UCSD-AML1 (cell line): ENCODE measurements around the gene AHRR.

Experiments
- DNase-seq: peaks from one replicate; lab custom pipeline; 2025; ENCODE audit not compliant: unreplicated experiment; lab: John Stamatoyannopoulos, UW

The AHRR gene

GRCh38 chr5:344668-345067 is 23.2 kb downstream of the AHRR start:
- no peak for DNase-seq

DNA sequence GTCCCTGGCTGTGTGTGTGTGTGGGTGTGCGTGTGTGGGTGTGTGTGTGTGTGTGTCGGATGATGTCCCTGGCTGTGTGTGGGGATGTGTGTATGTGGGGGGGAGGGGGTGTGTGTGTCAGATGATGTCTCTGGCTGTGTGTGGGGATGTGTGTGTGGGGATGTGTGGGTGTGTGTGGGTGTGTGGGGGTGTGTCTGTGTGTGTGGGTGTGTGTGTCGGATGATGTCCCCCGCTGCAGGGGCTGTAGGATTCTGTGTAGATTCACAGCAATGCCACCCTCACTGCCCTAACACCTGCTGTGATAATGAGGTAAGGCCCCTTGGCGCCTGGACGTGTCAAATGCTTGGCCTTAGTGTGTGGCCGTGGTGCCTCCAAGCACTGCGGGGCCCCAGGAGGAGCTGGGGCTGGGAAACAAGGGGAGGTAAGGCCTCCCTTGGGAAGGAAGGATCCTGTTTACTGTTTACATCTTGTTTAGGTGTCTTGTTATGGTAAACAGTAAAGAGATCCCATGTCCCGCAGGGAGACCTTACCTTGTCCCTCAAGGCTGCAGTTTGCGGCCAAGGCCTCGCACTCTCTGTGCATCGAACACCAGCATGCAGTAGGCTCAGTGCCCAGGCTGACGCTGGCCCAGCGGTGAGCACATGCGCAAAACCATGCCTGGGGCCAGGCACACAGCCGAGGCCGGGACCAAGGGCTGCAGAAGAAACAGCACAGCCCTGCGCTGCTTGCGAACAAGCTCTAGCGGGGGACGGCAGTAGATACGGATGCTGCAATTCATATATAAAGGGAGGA is 24.1 kb downstream of the AHRR start:
- DNase-seq = no peak

DNA sequence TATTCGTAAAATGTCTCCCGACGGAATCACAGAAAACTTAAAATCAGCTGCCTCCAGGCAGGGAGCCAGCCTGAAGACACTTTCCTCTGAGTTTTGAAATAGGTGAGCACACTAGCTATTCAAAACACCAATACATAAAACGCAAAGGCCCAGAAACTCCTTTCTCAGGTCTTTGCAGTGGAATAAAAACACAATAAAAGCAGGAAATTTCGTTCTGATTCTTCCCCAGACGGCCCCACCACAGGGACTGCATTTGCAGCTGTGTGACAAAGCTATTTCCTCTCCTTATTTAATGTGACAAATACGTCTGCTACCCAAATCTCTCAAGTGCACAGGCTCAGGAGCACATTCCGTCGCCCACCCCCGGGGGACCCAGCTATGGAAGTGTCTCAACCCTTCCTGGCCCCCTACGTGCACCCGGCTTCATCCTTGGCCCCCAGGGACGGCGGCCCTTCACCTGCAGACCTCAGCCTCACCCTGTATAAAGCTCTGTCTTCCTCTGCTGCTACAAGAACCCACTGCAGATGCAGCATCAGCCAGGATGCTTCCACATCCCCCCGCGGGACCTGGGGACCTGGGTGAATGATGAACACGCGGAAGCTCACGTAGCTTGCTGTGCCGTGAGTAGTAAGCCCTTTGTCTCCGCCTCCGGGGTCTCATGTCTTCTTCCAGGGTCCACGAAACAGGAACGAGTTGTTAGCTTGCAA is 24.9 kb downstream of the AHRR start:
- no peak for DNase-seq

DNA sequence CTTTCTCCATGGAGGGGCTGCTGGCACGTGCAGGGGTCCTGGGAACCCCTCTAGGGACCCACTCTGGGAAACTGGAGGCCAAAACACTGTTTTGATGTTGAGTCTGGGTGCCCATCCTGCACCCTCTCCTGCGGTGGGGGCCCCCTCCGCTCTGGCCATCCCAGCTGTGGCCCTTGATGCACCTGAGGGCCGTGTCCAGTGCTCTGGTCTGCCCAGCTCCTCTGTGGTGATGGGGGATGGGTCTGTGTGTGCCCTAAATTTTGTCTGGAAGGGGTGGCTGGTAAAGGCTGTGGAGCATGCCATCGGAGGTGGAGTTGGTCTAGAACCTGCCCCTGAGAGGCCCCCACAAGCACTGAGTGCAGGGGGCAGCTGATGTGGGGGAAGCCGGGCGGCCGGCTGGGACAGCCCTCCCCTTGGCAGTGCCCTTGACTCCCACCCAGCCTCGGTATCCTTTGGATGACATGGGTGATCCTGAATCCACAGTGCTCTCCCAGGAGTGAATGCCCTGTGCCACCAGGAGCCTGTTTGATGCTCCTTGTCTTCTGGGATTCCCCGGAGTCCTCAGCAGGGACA is 26.3 kb downstream of the AHRR start:
- no peak for DNase-seq

DNA sequence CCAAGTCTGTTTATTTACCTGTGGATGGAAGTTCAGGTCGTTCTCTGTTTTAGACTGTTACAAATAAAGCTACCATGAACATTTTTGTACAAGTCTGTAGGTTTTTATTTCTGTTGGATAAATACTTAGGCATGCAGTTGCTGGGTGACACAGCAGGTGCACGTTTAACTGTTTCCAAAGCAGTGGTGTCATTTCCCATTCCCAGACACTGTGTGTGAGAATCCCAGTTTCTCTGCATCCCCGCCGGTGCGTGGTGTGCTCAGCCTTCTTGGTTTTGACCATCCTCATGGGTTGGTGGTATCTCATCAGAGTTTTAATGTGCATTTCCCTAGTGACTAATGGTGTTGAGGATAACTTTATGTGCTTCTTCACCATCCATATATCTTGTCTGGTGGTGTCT is 27.2 kb downstream of the AHRR start:
- no peak for DNase-seq

GRCh38 chr5:350355-350754 is 28.8 kb downstream of the AHRR start:
- DNase-seq = no peak

DNA sequence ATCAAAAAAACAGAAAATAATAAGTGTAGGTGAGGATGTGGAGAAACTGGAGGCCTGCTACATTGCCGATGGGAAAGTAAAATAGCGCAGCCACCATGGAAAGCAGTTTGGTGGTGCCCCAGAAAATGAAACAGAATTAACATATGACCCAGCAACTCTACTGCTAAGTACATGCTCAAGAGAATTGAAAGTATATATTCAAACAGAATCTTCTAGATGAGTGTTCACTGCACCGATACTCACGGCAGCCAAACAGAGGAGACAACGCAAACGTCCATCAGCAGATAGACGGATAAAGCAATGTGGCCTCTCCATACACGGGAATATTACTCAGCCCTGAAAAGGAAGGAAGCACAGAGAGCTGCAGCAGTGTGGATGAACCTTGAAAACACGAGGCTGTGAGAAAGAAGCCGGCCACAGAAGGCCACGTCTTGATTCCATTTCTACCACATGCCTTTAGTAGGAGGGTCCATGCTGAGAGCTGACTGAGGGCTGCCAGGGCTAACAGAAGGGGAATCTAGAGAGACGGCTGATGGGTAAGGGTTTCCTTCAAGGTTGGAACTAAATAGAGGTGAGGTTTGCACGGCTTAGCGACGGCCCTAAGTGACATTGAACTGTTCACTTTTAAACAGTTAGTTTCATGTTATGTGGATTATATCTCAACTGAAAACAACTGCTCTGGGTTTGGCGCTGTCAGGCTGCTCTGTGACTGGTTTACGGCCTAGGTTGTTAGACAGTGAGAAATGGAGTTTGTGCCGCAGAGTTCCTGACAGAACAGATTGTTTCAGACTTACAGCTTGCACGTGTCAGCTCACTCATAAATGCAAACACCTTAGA is 29.8 kb downstream of the AHRR start:
- no peak for DNase-seq

DNA sequence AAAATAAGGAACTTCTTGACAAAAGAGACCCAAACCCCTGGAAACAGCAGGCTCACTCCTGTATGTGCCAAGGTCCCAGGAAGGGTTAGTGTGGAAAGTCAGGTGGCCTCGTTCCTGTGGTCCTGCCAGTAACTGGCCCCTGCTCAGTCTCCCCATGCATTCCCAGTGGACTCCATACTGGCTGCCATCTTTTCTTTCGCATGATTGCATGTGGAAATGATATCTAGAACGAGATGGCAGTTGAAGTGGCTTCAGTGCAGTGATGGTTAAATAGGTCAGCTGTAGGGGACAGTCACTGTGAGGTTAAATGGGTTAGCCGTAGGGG is 30.4 kb downstream of the AHRR start:
- DNase-seq = no peak

- no peak for DNase-seq
These were observed 31.4 kb downstream of the AHRR start for GRCh38 chr5:352639-353611.

DNA sequence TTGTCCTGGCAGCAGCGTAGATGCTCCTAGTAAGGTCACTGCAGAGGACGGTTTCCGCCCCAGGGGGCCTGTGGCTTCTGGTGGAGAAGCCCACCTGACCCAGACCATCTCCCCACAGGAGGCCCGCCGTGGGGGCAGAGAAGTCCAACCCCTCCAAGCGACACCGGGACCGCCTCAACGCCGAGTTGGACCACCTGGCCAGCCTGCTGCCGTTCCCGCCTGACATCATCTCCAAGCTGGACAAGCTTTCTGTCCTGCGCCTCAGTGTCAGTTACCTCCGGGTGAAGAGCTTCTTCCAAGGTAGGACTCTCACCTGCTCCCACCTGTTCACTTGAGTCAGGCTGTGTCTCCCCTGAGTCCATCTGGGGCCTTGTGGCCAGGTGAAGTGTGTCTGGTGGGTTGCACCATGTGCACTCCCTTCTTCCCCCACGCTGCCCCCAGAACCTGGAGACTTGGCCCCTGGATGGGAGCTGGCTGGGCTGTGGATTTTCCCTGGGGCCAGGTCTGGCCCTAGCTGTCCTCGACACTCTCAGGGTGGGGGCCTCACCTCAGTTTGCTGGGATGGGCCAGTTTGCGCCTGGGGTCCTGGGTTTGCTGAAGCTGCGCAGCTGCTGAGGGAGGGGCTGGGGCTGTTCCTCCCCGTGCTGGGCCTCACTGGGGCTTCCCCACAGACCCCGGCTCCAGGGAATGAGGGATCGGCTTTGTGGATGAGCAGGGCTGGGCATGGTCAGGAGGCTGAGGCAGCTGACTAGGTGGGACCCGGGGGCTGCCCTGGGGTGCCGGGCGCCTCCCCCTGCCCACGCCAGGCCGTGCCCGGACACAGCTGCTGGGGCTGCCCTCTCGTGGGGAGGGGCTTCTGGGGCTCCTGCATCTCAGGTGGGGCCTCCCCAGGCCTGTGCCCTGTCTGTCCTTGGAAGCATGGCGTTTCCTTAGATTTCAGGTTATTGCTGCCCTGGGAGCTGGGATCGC is 32.4 kb downstream of the AHRR start:
- DNase-seq = no peak

DNA sequence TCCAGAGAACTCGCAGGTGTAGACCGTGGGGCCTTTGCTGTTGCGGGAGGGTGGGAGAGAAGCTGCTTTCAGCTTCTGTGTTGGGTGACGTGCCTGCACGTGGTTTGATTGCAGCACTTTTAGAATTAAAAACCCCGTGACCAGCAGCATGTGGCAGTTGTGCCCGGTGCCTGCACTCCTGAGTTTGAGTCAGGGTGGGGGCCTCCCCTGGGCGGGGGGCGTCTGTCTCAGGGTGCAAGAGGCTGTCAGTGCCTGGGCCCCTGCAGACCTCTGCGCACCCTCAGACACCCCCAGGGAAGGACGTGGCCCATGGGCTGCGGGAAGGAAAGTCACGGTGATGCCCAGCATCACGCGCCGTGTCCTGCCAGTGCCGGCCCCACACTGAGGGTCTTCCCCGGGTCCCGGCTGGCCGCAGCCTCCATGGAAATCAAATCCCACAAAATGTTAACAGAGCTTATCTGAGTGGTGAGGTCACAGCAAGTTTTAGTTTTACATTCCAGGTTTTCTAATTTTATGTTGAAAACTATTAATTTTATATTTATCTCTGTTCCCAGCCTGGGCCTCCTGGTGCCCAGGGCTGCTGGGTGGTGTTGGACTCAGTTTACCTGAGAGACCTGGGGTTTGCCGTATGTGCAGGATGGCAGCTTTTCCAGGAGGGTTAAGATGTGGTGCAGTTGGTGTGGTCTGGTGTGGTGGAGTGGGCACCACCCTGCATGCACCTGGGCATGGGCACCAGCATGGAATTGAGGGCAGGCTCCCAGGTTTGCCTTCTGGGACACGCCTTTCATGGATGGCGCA is 33.3 kb downstream of the AHRR start:
- DNase-seq = no peak

DNA sequence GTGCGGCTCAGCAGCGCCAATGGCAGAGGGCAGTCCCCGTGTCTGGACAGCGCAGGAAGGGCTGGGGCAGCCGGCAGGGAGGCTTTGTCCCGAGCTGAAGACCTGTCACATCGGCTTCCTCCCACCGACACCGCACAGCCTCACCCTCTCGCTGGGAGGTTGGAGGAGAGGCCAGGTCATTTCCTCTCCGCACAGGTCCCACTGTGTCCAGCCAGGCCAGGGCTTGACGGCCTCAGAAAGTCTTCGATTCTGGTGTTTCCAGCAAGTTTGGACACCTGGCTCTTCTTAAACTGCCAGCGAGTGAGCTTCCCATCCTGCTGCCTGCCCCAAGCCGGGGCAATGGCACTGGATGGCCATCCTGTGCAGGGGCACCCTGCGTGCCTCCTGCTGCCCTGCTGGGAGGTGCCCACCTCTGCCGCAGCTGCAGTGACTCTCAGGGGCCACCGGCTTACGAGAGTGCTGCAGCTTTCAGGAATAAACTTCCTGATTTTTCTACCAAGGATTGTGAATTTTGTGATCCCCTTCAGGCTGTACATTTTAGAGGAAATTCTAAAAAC is 33.9 kb downstream of the AHRR start:
- DNase-seq = no peak

GRCh38 chr5:355958-356357 is 34.4 kb downstream of the AHRR start:
- DNase-seq = no peak

DNA sequence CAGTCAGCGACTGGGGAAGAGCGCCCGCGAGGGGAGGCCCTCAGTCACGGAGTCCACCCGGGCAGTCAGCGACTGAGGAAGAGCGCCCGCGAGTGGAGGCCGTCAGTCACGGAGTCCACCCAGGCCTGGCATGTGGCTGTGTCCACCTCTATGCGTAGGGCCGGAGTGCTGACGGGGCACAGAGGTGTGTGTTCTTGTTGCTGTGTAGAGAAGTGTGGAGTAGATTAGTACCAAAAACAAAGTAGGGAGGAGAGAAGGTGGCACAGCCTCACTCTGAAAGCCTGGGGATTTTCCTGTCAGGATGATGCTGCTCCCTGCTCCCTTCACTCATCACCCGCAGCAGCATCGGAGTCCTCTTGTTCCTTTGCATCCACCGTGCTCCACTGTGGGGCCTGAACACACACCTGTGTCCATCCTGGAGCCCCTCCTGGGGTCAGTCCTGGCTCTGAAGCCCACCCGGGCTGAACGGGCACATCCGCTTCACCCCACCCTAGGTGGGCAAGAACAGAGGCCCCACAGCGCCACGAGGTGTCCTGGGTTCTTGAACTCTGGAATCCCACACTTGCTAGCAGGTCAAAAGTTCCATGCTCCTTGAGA is 37.9 kb downstream of the AHRR start:
- no peak for DNase-seq

DNA sequence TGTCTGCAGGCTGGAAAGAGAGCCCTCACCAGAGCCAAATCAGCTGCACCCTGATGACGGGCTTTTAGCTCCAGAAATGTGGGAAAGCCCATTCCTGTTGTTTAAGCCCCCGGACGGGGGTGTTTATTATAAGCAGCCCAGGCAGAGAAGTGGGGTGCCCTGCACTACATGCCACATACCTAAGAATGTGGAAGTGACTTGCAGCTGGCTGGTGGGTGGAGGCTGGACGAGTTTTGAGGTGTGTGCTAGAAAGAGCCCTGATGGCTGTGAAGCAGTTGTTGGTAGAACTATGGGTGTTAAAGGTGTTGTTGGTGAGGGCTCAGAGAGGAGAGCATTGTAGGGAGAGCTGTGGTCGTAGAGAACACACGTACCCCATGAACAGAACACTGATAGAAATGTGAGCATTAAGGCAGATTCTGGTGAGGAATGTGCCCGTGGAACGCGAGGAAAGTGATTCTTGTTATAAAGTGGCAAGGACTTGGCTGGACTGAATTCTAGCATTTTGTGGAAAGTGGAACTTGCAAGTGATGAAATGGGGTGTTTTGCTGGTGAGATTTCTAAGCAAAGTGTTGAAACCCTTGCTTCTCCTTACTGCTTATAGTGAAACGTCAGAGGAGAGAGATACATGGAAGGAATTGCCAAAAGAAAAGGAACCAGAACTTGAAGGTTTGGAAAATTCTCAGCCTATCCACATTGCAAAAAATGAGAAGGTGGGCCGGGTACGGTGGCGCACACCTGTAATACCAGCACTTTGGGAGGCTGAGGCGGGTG is 38.9 kb downstream of the AHRR start:
- no peak for DNase-seq

DNA sequence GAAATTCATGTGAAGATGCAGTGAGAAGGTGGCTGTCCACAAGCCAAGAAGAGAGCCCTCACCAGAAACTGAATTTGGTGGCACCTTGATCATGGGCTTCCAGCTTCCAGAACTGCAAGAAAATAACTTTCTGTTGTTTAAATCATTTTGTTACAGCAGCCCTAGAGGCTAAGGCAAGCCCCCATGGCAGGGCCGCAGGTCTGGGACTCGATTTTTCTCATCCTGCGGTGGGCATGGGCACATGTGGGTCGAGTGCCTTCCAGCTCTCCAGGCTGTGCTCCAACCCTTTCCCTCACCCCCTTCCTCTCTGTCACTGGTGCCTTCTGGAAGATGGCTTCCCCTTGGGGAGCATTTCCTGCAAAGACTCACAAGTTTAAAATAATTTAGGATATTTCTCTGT is 40.7 kb downstream of the AHRR start:
- DNase-seq = no peak
